DMS 273 treated with DMSO at 0.1 percent for 48 hours (cell line): ENCODE data around the gene COL4A2.

Experiments used
- DNase-seq: peaks from one replicate; lab custom pipeline; 2025; lab: John Stamatoyannopoulos, UW

COL4A2 gene

DNA sequence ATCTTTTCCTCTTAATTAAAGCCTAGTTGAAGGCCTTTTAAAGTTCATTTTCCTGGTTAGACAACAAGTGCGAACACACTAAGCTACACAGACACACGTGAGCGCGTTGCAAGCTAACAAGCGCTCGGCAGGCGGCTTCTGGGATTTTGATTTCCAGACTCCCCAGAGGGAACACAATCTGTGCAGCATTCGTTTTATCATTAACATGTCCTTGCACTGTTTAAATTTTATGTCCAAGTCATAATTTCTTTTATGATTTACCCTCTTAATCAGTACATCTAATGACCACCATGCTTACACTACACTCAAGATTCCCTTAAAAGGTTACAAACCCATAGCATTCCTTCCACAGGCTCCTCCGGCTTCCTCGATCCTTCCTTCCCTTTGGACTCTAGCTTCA is 16.9 kb upstream of the COL4A2 start:
- no peak for DNase-seq

DNA sequence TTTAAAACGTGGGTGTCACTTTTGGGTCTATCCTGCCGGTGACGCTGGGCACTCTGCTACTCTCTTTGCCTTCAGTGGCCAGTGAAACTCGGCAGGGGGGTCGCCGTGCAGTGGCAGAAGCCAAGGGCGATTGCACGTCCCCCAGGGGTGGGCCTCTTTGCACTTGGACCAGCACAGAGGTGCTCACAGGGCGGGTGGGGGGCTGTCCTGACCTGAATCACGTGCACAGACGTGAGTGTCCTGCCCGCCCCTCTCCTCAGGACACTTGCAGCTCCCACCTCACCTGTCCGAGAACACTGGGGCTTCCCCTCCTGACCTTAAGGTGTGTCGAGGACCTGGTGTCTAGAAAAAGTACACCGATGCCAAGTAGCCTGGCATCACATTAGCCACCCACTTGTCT is 16.3 kb upstream of the COL4A2 start:
- DNase-seq = no peak

DNA sequence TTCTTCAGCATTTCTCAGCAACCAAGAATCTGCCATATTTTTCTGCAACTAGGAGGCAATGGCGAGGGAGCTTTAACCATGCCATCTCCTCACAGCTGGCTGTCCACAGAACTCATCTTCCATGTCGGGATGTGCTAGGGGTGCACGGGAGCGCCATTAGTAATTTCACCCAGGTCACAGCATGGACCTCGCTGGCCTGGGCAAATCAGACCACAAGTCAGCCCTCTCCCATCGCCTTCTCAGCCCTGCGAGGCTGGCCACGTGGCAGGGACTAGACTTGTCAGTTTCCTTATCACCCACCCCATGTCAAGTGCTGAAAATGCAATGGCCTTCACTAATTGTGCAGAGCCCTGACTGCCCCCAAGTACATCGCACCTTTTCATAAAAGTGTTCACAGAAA is 15.8 kb upstream of the COL4A2 start:
- no peak for DNase-seq

DNA sequence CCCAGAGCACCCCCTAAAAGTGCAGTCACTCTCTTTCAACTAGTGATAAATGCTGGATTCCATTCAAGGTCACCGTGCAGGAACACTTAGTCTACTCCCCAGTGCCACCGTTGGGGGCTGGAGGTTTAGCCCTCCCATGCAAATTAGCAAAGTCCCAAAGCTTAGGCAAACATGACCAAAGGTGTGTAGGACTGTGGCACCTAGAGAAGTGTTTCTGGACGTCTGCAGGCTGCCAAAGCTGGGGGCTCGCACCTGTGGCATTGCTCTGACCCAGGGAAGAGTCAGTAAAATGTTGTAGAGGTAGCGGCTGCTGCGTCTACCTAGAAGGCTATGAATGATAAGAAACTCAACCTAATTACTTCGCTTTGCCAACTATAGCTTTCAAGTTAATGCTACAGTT is 14.0 kb upstream of the COL4A2 start:
- no peak for DNase-seq

DNA sequence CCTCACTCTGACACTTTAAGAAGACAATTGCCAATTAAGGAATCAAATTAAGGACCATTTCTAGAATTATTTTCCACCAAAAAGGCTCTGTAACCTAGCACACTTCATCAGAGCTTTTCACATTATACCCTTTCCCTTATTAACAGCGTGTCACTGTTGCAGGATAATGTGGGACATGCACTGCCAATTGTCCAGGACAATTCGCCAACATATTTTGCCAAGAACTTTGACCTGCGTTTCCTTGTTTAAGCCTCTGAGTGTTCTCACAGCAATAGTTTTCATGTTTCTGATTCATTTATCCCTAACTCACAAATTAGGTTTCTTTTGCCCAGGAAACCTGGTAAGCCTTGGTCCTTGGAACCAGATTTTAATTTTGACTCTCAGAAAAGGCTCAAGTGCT is 13.4 kb upstream of the COL4A2 start:
- no peak for DNase-seq

DNA sequence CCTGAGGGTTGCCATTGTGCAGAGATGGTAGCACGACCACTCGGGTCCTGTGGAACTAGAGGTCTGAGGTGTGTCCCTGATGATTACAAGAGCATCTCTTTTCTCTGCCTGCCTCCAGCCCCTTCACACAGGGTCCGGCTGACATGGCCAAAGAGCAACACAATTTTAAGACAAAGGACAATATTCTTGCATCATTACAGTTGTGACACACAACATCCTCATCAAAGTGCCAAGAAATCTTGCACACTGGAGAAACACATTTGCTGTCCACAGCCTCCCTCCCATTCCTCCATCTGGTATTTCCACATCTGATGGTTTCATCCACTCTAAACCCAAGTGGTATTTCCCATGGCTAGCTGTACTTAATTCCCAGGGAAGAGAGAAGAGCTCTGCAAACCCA is 12.9 kb upstream of the COL4A2 start:
- no peak for DNase-seq

DNA sequence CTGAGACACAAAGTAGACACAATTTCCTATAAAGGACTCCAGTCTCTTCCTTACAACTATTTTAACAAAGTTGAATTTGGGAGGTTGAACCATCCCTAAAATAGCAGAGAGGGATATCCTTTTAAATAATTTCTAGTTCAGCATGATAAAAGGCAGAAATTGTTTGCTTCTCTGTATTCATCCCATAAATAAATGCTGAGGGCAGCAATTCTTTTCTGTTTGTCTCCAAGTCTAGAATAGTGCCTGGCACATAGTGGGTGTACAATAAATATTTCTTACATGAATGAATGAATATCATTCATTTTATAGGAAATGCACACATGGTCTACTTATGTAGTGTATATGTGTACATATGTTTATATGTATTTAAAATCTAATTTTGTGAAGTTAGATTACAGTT is 12.5 kb upstream of the COL4A2 start:
- DNase-seq = no peak

DNA sequence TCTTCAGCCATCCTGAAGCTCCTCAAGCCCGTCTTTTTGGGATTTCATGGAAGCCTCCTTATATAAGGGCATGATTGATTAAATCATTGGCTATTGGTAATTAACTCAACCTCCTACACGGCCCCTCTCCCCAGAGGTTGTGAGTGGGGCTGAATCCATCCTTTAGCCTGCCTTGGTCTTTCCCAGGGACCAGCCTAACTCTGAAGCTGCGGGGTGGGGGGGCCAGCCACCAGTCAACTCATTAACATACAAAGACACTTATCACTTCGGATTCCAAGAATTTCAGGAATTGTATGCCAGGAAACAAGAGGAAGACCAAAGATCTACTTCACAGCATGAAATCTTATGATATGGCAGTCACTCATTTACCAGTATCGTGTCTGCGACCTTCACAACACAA is 10.1 kb upstream of the COL4A2 start:
- no peak for DNase-seq

DNA sequence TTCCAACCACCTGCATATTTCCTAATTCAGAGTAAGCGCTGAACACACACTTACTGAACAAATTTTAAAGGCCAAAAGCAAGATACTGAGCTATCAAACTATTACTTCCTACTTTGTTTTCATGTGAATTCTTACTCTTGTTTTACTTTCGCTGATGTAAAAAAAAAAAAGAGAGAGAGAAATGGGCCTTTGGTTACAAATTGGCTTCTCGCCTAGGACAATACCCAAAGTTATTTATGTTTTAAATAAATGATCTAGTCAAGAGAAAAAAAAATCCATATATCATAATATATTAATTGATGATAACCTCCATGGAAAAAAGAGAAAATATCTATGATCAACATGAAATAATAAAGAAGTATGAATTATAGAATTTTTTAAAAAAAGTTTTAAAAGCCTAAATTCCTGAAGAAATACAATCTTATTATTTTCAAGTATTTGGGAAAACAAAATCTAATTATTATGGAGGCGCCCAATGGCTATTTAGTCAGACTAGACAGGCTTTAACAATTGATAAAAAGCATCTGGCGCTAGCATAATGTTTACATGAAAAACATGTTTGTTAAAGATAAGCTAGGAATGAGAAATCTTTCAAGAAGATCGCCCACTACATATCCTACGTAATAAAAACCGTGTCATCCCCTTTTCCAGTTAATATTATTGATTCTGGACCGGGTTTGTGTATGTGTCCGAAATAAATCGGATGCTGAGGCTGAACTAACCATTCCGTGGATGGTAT is 9.1 kb upstream of the COL4A2 start:
- no peak for DNase-seq

DNA sequence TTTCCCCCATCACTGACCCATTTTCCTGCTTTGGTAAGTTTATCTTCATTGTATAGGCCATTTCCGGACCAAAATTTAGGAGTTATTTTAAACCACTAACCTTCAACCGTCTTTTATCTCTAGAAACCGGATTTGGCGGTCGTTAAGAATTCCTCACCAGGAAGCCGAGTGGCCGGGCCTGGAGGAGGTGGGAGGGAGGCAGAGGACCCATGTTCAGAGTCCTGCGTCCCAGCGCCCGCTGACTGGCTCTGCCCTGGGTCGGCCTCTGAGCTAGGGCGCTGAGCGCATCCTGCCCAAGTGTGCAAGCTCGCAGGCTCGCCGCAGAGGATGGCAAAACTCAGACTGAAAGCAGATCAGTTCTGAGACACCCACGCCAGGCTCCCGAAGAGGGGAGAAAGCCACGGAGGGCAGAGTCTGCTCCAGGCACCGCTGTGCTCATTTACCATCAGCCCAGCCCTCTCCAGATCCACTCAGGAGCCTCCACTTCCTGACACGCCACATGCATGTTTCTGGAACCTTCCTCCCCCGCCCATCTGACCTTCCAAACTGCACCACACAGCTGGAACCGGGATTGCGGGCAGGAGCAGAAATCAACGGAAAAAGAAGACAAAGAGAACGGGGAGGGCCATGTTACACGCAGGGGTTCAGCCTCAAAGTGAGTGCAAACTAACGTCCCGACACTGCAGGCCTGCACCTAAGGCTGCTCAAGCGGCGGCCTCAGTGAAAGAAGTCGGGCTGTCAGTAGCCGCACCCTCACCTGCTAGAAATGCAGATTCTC is 8.4 kb upstream of the COL4A2 start:
- no peak for DNase-seq

DNA sequence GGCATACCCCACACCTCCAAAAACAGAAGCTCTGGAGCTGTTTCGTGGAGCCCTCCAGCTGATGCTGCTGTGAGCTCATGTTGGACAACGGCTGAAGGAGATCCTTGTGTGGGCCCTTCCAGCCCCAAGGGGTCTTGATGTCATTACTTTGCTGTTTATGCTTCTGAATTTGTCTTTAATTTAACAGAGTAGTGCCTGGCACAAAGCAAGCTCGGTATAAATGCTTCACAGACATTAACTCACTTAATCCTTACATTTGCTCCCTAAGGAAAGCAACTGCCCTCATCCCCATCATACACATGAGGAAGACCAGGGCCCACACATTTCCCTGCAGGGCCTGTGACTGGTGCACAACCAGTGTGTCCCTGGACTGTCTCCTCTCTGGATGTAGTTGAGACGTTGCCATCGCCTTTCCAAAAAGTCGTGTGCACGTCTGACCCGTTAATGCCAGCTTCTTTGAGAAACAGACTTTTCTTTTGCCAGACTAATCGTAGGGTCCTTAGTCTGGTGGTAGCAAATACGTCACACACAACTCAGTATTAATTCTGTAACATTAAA is 7.7 kb upstream of the COL4A2 start:
- DNase-seq = no peak

DNA sequence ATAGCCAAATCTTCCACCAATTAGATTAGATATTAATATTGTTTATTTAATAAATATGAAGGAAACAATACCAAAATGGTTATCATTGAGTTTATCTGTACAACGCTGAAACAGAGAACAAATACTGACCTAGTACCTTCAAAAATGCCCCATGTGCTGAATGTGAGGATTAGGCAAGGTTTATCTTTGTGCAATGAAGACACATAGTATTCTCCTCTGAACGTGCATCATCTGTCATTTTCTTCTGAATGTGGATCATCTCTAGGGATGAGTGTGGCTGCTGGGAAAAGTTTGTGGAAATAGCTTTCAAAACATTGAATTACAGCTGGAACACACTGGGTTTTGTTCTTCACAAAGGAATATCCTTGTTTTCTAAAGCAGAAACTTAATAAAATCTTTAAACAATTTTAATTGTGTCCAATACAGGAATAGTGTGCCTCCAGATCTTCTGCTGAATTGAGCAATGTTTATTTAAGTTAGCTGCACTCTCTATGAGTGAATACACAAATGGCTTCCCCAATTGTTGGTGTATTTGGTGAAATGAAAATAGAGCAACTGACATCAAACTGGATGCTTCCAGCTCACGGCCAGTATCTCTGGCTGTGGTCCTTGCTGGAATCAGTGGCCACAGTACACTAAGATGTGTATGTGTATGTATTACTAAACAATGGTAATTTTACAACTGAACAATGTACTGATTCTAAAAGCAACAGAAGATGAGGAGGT is 6.8 kb upstream of the COL4A2 start:
- DNase-seq = no peak

DNA sequence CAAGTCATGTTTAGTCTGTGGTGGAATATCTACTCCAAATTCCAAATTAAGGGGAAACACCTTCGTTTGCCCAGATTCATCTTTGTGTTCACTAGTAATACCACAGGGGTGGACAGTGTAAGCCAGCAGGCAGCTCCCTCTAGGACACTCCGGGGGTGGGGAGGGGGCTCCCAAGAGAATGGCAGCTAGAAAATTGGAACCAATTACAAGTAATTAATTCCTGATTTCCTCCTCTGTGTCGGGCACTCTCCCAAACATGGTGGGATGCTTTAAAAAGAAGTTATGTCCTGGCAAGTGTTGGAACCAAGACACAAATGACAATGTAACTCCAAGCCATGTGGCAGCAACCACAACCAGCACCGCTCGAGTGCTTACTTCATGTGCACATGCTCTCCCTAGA is 6.0 kb upstream of the COL4A2 start:
- DNase-seq = no peak

DNA sequence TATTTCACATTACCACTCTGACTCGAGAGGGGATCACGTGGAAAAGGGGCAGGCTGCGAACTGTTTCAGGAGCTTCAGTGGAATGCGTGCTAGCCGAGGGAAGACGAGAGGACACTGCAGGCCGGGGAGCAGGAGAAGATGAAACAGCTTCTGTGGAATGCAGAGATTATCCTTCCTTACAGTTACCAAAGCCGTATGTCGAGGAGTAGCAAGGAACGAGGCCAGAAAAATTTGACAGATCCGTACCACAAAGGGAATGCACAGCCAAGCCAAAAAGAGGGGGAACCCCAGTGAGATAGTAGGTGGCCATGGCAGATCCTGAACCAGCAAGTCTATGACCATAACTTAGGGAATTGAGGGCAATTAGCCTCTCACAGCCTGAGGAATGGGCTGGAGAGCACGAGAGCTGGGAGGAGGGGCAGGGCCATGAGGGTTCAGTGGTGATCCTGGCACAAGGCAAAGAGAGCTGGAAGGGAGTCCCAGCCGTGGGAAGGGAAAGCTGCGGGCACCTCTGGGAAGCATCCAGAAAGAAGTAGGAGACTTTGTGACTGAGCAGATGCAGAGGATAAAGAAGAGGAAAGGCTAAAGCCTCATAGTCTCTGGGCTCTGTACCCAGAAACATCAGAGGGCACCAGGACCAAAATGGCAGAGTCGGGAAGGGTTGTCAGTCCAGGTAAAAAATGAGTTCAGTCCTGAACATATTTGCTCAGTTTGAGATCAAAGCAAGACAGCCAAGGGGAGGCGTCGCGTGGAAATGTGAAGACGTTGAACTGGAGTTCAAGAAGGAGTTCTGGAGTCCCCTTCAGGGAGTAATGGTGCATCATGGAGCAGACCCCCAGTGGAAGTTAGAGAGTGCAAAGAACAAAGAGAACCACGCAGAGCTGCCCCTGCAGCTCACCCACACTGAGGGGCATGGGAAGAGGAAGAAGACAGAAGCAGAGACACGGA is 5.2 kb upstream of the COL4A2 start:
- no peak for DNase-seq

DNA sequence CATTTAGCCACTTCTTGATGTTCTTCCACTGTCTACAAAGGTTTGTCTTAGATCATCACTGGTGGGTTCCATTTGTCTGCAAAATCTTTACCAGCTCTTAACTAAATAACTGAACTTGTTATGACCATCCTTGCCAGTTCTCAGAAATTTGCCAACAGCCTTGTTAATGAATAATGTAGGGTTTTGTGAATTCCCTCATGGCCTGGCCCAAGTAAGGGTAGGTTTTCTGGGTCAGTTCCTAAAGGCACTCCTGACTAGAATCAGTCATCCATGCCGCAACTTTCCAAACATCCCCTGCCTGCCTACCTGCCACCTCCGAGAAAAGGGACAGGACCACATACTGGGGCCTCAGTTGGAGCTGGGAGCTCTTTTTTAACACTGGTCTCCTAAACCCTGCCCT is 4.1 kb upstream of the COL4A2 start:
- no peak for DNase-seq

DNA sequence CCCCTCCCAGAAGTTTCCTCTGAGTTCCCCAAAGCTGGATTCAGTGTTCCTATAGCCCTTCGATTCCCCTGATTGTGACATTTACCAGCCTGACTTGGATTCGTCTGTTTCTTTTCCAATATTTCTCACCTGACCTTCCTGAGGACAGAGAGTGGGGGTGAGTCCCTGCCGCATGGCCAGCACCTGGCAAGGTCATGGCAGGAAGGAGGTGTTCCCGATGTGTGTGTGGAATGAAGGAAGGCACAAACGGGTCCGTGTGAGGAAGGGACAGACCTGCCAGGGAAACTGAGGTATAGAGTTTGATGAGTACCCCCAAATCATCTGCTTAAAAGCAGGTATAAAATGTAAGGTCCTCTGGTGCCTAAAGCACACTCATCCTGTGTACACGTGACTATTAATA is 3.4 kb upstream of the COL4A2 start:
- no peak for DNase-seq

DNA sequence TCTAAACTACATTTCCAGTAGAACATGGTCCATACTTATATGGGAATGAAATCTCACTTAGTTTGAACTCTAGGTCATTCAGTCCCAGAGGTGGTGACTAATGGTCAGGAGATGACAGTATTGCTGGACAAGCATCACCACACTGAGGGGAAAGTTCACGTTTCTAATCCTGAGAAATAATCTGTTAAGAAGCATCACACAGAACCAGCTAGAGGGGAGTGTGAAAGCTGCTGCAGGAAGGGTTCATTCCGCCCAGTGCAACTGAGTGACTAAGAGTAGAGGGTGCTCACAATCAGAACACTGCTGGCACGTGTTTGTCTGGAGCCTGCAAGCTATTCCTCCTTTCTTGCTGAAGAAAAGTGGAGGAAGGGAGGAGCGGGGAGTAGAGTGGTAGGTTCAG is 2.8 kb upstream of the COL4A2 start:
- no peak for DNase-seq

DNA sequence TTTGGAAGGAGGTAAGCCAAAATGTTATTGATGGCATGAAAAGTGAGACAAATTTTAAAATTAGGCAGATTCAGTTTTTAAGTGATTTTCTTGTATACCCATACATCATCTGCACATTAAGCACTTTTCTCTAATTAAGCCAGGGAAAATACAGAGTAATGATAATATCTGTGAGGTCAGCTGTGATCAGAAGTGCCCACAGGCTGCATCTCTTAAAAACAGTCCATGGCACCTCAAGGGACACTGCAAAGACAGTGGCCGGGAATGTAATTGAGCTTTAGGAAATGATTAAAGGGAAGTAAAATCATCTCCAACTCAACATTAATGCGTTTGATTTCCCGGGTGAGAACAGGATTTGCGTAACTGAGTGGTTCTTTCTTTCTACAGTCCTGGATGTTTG is 2.1 kb upstream of the COL4A2 start:
- no peak for DNase-seq

DNA sequence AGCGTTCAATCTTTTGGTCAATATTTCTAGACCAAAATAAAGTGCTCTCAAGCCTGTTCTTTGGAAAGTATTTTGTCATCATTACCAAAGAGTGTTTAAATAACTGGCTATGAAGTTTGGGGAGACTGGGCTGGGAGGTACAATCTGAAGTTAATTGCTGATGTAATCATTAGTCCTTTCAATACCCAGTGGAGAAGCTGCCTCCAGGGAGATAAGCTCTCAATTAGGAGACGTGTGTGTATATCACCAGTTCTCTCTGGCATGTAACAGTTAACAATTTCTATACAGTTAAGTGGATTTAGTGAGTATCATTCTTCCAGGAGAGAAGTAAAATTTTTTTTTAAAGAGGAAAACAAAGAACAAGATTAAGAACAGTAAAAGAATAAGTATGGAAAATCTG is 1.5 kb upstream of the COL4A2 start:
- DNase-seq = no peak

DNA sequence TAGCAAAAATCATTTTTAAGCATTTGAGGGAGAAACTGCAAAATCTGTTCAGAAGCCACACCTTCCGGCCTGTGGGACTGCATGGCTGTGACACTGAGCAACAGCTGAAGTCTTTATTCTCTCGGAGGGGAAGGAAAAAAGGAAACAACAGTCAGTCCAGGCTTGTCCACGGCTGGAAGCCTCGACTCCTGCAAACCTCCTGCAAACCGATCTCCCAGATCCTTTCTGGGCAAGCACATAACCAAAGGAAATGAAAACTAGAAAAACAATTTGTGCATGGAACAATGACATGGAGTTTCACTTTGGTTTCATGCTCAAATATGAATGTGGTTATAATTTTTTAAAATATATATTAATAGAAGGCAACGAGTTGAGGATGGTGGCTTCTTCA is 1.1 kb upstream of the COL4A2 start:
- no peak for DNase-seq

DNA sequence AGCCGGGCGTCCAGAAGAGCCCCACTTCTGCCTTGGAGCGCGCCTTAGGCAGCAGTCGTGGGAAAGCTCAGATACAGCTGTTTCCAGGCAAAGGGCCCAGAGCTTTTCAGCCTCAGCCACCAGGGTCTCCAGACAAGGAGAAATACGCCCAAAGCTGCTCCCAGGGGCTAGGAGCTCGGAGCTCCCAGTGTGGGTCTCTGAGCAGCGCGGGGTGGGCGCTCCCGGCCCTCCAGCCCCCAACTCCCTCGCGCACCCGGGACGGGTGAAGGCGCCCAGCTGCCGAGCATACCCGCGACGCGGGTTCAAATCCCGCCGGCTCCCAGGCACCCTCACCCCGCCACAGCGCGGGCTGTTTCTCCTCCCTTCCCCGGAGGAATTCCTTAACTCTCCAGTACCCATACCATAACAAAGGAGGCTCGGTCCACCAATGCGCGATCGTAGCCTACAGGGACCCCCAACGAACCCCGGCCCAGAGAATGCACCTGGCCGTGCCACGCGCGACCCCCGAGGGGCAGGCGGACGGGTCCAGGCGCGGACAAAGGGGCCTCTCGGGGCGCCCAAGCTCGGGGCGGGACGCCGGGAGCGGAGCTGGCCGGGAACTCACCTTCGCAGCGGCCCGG is 634 bp upstream of the COL4A2 start:
- no peak for DNase-seq
